ENCODE measurements around the gene MMAB. TPM values are rescaled to one million over a fixed set of nuclear protein-coding genes. Genes with fewer than 3 reads are reported as not detected.

MMAB gene
- total and polyA plus RNA-seq, 5 donors from 2014 or later: 6.8 to 22.4 (median 21.9) TPM

DNA sequence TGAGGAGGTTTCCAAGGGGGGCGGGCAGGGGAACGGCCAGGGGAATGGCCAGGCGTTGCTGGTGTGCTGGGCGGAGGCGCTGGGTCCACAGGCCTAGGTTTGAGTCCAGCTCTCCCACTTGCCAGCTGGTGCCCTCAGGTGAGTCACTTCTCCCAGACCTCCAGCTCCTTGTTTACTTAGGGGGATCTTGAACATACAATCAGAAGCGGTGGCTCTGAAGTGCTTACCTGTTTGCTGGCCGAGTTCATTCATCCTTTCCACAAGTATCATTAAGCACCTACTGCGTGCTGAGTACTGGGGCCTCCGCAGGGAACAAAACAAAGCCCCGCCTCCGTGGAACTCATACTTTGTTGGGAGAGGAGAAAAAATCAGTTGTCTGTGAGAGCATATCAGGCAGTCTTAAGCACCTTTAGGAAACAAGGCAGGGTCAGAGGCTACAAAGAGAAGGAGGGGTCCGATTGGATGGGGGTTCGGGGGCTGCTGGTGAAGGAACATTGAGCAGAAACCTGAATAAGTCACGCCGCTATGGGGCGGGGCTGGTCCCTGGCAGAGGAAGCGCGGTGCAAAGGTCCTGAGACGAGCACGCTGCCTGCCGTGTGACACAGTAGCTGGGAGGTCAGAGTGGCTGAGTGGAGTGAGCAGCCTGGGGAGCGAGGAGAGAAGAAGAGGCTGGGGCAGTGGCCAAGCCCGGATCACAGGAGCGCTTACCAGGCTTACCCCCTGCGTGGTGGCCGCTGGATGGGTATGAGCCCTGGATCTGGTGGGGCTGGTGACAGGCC is 15.3 kb upstream of the MMAB start:
- H3K4me3 ChIP-seq (ENCODE audit: low read depth, low read length): no peak overlapping the region
- H3K36me3 Mint-ChIP-seq: peaks cover 12% of the 10 kb centered on the region
- H3K4me1 Mint-ChIP-seq: no peaks in the 10 kb centered on the region
- H3K27ac ChIP-seq (ENCODE audit: insufficient read depth, low read length, poor library complexity, severe bottlenecking): no peak overlapping the region
- no peak overlapping the region for H3K4me3 Mint-ChIP-seq
- H3K9me3 Mint-ChIP-seq: no peaks in the 10 kb centered on the region
- H3K36me3 ChIP-seq (ENCODE audit: control insufficient read depth, insufficient read depth, low read length): peaks cover 15% of the 10 kb centered on the region
- ATAC-seq (ENCODE audit: low read depth in 2 of 2) (no peak), DNase-seq (no peak)
- H3K27me3 ChIP-seq (ENCODE audit: control insufficient read depth, insufficient read depth, low read length): no peaks in the 10 kb centered on the region
- no peak overlapping the region for H3K27ac Mint-ChIP-seq
- no peaks in the 10 kb centered on the region for H3K27me3 Mint-ChIP-seq
- no peaks in the 10 kb centered on the region for H3K9me3 ChIP-seq (ENCODE audit: control insufficient read depth in 2 of 2, low read length in 2 of 2)
- H3K4me1 ChIP-seq (ENCODE audit: control insufficient read depth, insufficient read depth, low read length, poor library complexity, severe bottlenecking): no peaks in the 10 kb centered on the region

DNA sequence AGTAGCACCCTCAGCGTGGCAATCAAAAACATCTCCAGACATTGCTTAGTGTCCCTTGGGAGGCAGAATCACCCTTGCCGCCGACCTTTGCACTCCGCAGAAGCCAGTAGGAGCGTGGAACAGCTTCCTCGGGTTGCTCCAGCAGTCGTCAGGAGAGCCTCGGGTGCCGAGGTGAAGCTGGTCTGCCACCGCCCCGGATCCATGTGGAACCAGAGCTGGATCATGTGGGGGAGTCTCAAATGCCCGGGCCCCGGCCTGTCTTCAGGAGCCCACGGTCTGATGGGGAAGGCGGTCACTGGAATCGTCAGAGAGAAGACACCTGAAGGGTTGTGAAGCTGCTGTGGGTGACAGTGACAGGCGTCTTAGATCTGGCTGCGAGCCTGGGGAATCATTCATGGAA is 14.6 kb upstream of the MMAB start:
- Histone ChIP-seq H3K4me1 (ENCODE audit: control insufficient read depth, insufficient read depth, low read length, poor library complexity, severe bottlenecking) (no peaks in the 10 kb centered on the region), H3K36me3 (ENCODE audit: control insufficient read depth, insufficient read depth, low read length) (peaks cover 15% of the 10 kb centered on the region), H3K27ac (ENCODE audit: insufficient read depth, low read length, poor library complexity, severe bottlenecking) (no peak overlapping the region), H3K4me3 (ENCODE audit: low read depth, low read length) (no peak overlapping the region), H3K9me3 (ENCODE audit: control insufficient read depth in 2 of 2, low read length in 2 of 2) (no peaks in the 10 kb centered on the region), H3K27me3 (ENCODE audit: control insufficient read depth, insufficient read depth, low read length) (no peaks in the 10 kb centered on the region)
- ATAC-seq (ENCODE audit: low read depth in 2 of 2) (no peak), DNase-seq (no peak)
- no peaks in the 10 kb centered on the region for H3K9me3 Mint-ChIP-seq
- H3K4me1 Mint-ChIP-seq: no peaks in the 10 kb centered on the region
- no peak overlapping the region for H3K27ac Mint-ChIP-seq
- H3K27me3 Mint-ChIP-seq: no peaks in the 10 kb centered on the region
- peaks cover 14% of the 10 kb centered on the region for H3K36me3 Mint-ChIP-seq
- H3K4me3 Mint-ChIP-seq: no peak overlapping the region

DNA sequence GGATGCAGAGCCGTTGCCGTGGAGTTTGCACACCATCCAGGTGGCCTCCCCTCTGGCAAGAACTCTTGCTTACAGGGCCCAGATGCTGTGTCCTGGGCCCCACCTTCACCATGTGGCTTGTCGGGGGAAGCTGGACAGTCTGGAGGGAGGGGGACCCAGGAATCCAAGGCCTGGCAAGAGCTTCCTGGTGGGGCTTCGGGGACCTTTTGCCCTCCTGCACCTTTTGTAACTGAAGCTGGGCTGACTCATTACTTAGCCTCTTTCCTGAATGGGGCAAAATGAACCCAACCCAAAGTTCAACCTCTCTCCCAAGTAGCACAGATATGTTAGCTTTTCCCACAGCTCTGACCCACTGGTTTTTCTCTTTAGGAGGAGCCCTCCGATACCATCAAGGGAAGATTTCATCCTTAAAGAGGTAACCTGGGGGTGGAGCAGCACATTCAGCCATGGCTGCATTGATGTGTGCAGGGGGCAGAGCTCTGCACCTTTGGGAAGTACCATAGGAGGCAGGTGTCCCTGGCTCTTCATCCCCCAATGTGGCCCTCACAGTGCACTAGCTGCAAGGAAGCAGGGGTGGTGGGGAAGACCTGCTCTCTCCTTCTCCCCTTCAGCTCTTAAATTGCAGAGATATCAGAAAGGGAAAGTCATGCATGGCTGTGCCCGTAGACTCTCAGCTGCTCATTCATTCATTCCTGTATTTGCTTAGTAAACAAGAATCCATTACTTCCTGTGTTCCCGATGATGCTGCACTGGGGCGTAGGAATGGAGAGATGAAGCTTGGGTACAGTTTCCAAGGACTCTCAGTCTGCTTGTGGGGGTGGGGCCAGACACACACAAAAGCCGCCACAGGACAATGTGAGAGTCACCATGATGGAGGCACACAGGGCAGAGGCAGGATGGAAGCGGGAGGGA is 13.3 kb upstream of the MMAB start:
- no peak for ATAC-seq (ENCODE audit: low read depth in 2 of 2)
- DNase-seq: no peak
- Mint-ChIP-seq H3K36me3 (peaks cover 15% of the 10 kb centered on the region), H3K9me3 (no peaks in the 10 kb centered on the region), H3K4me3 (no peak overlapping the region), H3K27ac (no peak overlapping the region), H3K4me1 (no peaks in the 10 kb centered on the region), H3K27me3 (no peaks in the 10 kb centered on the region)
- H3K4me3 ChIP-seq (ENCODE audit: low read depth, low read length): no peak overlapping the region
- no peak overlapping the region for H3K27ac ChIP-seq (ENCODE audit: insufficient read depth, low read length, poor library complexity, severe bottlenecking)
- peaks cover 18% of the 10 kb centered on the region for H3K36me3 ChIP-seq (ENCODE audit: control insufficient read depth, insufficient read depth, low read length)
- H3K9me3 ChIP-seq (ENCODE audit: control insufficient read depth in 2 of 2, low read length in 2 of 2): no peaks in the 10 kb centered on the region
- no peaks in the 10 kb centered on the region for H3K4me1 ChIP-seq (ENCODE audit: control insufficient read depth, insufficient read depth, low read length, poor library complexity, severe bottlenecking)
- no peaks in the 10 kb centered on the region for H3K27me3 ChIP-seq (ENCODE audit: control insufficient read depth, insufficient read depth, low read length)

DNA sequence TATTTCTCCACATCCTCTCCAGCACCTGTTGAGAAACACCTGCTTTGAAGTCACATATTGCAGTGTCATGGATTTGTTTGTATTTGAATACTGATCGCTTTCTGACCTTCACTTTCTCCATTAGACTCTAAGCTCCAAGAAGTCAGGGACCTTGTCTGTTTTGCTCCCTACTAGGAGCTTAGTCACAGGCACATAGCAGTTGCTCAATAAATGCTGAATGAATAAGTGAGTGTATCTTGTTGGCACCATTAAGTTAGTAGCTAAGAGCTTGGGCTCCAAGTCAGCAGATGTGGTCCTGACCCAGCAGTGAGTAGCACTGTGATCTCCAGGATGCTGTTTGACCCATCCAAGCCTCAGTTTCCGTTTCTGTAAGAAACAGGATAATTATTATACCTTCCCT is 10.4 kb upstream of the MMAB start:
- Mint-ChIP-seq H3K4me3 (no peak overlapping the region), H3K36me3 (peaks cover 28% of the 10 kb centered on the region), H3K9me3 (no peaks in the 10 kb centered on the region), H3K27me3 (no peaks in the 10 kb centered on the region), H3K27ac (no peak overlapping the region), H3K4me1 (no peaks in the 10 kb centered on the region)
- DNase-seq (no peak), ATAC-seq (ENCODE audit: low read depth in 2 of 2) (no peak)
- Histone ChIP-seq H3K9me3 (ENCODE audit: control insufficient read depth in 2 of 2, low read length in 2 of 2) (no peaks in the 10 kb centered on the region), H3K4me1 (ENCODE audit: control insufficient read depth, insufficient read depth, low read length, poor library complexity, severe bottlenecking) (no peaks in the 10 kb centered on the region), H3K27ac (ENCODE audit: insufficient read depth, low read length, poor library complexity, severe bottlenecking) (no peak overlapping the region), H3K4me3 (ENCODE audit: low read depth, low read length) (no peak overlapping the region), H3K36me3 (ENCODE audit: control insufficient read depth, insufficient read depth, low read length) (peaks cover 34% of the 10 kb centered on the region), H3K27me3 (ENCODE audit: control insufficient read depth, insufficient read depth, low read length) (no peaks in the 10 kb centered on the region)

DNA sequence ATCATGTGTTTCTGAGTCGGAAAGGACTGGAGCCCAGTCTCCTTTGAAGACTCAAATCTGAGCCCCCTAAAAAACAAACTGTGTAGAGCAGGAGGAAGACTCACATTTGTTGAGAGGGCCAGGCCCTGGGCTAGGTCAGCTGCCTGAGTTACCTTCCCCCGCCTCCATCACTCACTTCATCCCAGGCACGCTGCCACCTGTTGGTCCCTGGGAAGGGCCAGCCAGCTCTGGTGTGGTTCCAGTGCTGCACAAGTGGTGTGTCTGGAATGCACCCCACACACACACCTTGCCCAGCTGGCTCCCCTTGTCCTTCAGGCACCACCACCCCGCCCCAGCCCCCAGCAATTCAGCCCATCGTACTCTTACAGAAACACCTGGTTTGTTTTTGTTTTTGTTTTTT is 9.3 kb upstream of the MMAB start:
- ATAC-seq (ENCODE audit: low read depth in 2 of 2) (no peak), DNase-seq (no peak)
- Histone ChIP-seq H3K9me3 (ENCODE audit: control insufficient read depth in 2 of 2, low read length in 2 of 2) (no peaks in the 10 kb centered on the region), H3K4me3 (ENCODE audit: low read depth, low read length) (no peak overlapping the region), H3K27ac (ENCODE audit: insufficient read depth, low read length, poor library complexity, severe bottlenecking) (no peak overlapping the region), H3K36me3 (ENCODE audit: control insufficient read depth, insufficient read depth, low read length) (peaks cover 45% of the 10 kb centered on the region), H3K4me1 (ENCODE audit: control insufficient read depth, insufficient read depth, low read length, poor library complexity, severe bottlenecking) (no peaks in the 10 kb centered on the region), H3K27me3 (ENCODE audit: control insufficient read depth, insufficient read depth, low read length) (no peaks in the 10 kb centered on the region)
- no peaks in the 10 kb centered on the region for H3K4me1 Mint-ChIP-seq
- no peaks in the 10 kb centered on the region for H3K9me3 Mint-ChIP-seq
- no peaks in the 10 kb centered on the region for H3K27me3 Mint-ChIP-seq
- no peak overlapping the region for H3K4me3 Mint-ChIP-seq
- no peak overlapping the region for H3K27ac Mint-ChIP-seq
- peaks cover 32% of the 10 kb centered on the region for H3K36me3 Mint-ChIP-seq

DNA sequence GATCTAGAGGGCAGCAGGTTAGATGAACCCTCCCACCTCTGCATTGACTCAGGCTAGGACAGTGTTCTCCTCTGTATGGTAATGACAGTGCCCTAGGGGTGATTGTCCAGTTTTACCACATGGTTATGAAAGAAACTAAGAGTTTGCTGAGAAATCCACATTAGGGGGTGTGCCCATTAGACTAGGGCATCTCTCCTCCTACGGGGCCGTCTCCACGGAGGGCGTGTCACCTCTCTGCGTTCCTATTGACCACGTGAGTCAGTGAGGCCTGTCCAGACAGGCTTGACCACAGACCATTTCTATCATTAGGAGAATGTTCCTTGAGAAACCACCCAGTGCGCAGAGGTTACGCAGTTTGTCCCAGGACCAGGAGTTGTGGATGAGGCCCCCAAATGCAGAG is 8.6 kb upstream of the MMAB start:
- Histone ChIP-seq H3K27ac (ENCODE audit: insufficient read depth, low read length, poor library complexity, severe bottlenecking) (no peak overlapping the region), H3K36me3 (ENCODE audit: control insufficient read depth, insufficient read depth, low read length) (peaks cover 46% of the 10 kb centered on the region), H3K4me3 (ENCODE audit: low read depth, low read length) (no peak overlapping the region), H3K4me1 (ENCODE audit: control insufficient read depth, insufficient read depth, low read length, poor library complexity, severe bottlenecking) (no peaks in the 10 kb centered on the region), H3K9me3 (ENCODE audit: control insufficient read depth in 2 of 2, low read length in 2 of 2) (no peaks in the 10 kb centered on the region), H3K27me3 (ENCODE audit: control insufficient read depth, insufficient read depth, low read length) (no peaks in the 10 kb centered on the region)
- DNase-seq (no peak), ATAC-seq (ENCODE audit: low read depth in 2 of 2) (no peak)
- no peak overlapping the region for H3K4me3 Mint-ChIP-seq
- H3K27me3 Mint-ChIP-seq: no peaks in the 10 kb centered on the region
- H3K36me3 Mint-ChIP-seq: peaks cover 37% of the 10 kb centered on the region
- no peaks in the 10 kb centered on the region for H3K4me1 Mint-ChIP-seq
- no peak overlapping the region for H3K27ac Mint-ChIP-seq
- no peaks in the 10 kb centered on the region for H3K9me3 Mint-ChIP-seq

DNA sequence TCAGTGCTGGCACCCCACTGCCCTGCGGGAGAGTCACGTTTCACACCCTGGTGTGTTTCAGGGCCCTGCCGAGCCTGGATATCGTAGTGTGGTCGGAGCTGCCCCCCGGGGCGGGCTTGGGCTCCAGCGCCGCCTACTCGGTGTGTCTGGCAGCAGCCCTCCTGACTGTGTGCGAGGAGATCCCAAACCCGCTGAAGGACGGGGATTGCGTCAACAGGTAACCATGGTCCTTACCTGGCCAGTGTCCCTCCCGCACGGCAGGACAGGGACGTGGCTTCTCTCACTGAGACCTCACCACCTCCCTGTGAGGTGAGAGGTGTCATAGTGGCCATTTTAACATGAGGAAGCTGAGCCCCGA is 8.0 kb upstream of the MMAB start:
- Histone ChIP-seq H3K4me3 (ENCODE audit: low read depth, low read length) (no peak overlapping the region), H3K27me3 (ENCODE audit: control insufficient read depth, insufficient read depth, low read length) (no peaks in the 10 kb centered on the region), H3K36me3 (ENCODE audit: control insufficient read depth, insufficient read depth, low read length) (peaks cover 42% of the 10 kb centered on the region), H3K27ac (ENCODE audit: insufficient read depth, low read length, poor library complexity, severe bottlenecking) (no peak overlapping the region), H3K4me1 (ENCODE audit: control insufficient read depth, insufficient read depth, low read length, poor library complexity, severe bottlenecking) (no peaks in the 10 kb centered on the region), H3K9me3 (ENCODE audit: control insufficient read depth in 2 of 2, low read length in 2 of 2) (no peaks in the 10 kb centered on the region)
- H3K4me3 Mint-ChIP-seq: no peak overlapping the region
- no peaks in the 10 kb centered on the region for H3K9me3 Mint-ChIP-seq
- H3K4me1 Mint-ChIP-seq: no peaks in the 10 kb centered on the region
- no peak overlapping the region for H3K27ac Mint-ChIP-seq
- no peaks in the 10 kb centered on the region for H3K27me3 Mint-ChIP-seq
- ATAC-seq (ENCODE audit: low read depth in 2 of 2) (no peak), DNase-seq (no peak)
- peaks cover 39% of the 10 kb centered on the region for H3K36me3 Mint-ChIP-seq
